Prostate gland (tissue), 2 donors: Measurements from ENCODE around the gene GALNT4. TPM values are rescaled to one million over a fixed set of nuclear protein-coding genes. Genes with fewer than 3 reads are reported as not detected.

Experiments
- DNase-seq: peaks from one replicate; pipeline ENCODE4 v3.0.0-alpha.2; 2019; ENCODE audit warnings: low spot score
- H3K27ac ChIP-seq, 2 donors: fragments of 200-600 bp; sonication (generic); 2 replicates each; pipeline ENCODE4 v1.5.1; 2017 to 2019
- H3K27me3 ChIP-seq: fragments of 200-600 bp; sonication (generic); replicated peaks from 2 replicates; pipeline ENCODE4 v1.5.1; 2019; ENCODE audit not compliant: insufficient read depth
- H3K36me3 ChIP-seq, 2 donors: fragments of 200-600 bp; sonication (generic); 1 replicate in 1 of 2; 2 replicates in 1 of 2; pipeline versions ENCODE4 v1.5.1 to v1.8.1; 2017 to 2019
- H3K4me1 ChIP-seq: fragments of 200-600 bp; sonication (generic); replicated peaks from 2 replicates; pipeline ENCODE4 v1.5.1; 2019
- H3K4me3 ChIP-seq, 2 donors: fragments of 200-600 bp; sonication (generic); 2 replicates each; pipeline ENCODE4 v1.5.1; 2017 to 2019
- H3K9me3 ChIP-seq: fragments of 200-600 bp; sonication (generic); 2 replicates; pipeline ENCODE4 v1.5.1; 2017
- CTCF ChIP-seq, 4 experiments: fragments of 200-600 bp in 2 of 4; fragments of 450-650 bp in 2 of 4; sonication (generic) in 2 of 4; IDR thresholded peaks; 1 replicate in 3 of 4; 2 replicates in 1 of 4; pipeline ENCODE4 v1.5.1; 2016 to 2019; ENCODE audit warnings: antibody characterized with exemption in 4 of 4, mild to moderate bottlenecking in 2 of 4, moderate library complexity in 2 of 4
- POLR2A ChIP-seq: fragments of 450-650 bp; IDR thresholded peaks from one replicate; pipeline ENCODE4 v1.6.1; 2016; ENCODE audit warnings: antibody characterized with exemption, mild to moderate bottlenecking
- POLR2AphosphoS5 ChIP-seq: sonication (generic); formaldehyde crosslinking; IDR thresholded peaks from one replicate; pipeline ENCODE4 v1.6.1; 2017; ENCODE audit warnings: antibody characterized with exemption
- WGBS: methylation state at CpG from one replicate; pipeline ENCODE4 v1.1.5; 2018; 5-methylcytosine and 5-hydroxymethylcytosine counted together
- intact Hi-C: fragments of 100-400 bp; cut with DNase I; formaldehyde crosslinking; loops from one replicate; pipeline ENCODE4 v1.14.2; 2022
- total RNA-seq, 2 donors: library from RNA; depleted of rRNA; stranded (reverse); fragments of >200 nt; gene quantifications; one replicate each; pipeline ENCODE4 v1.1.0, GENCODE V29; 2016

GALNT4 gene
- total RNA-seq, 2 donors from 2014 or later: 4.1 to 8.4 TPM

GRCh38 chr12:89521364-89522223 is 3.0 kb downstream of the GALNT4 start:
- WGBS: 86% methylated on average over 7 of the region's 7 CpGs
- no peaks in the 10 kb centered on the region for H3K27me3 ChIP-seq
- TF ChIP-seq POLR2A (no peak), CTCF (IDR thresholded peaks at IDR 0.05) (no peak), POLR2AphosphoS5 (no peak)
- DNase-seq: no peak
- H3K4me1 ChIP-seq: no peaks in the 10 kb centered on the region
- no peaks in the 10 kb centered on the region for H3K36me3 ChIP-seq
- H3K4me3 ChIP-seq: no peak overlapping the region
- intact Hi-C loops: loop anchor here (2.0 to 10.0 kb wide), 2 partner anchors 45 to 477 kb away; no protein-coding TSS in a partner anchor
- no peak overlapping the region for H3K27ac ChIP-seq
- no peaks in the 10 kb centered on the region for H3K9me3 ChIP-seq

GRCh38 chr12:89517720-89518119 is 6.9 kb downstream of the GALNT4 start:
- Histone ChIP-seq H3K4me3 (no peak overlapping the region), H3K36me3 (no peaks in the 10 kb centered on the region), H3K9me3 (no peaks in the 10 kb centered on the region), H3K4me1 (no peaks in the 10 kb centered on the region), H3K27ac (no peak overlapping the region), H3K27me3 (no peaks in the 10 kb centered on the region)
- no peak for DNase-seq
- intact Hi-C loops: no loop called here
- TF ChIP-seq CTCF (IDR thresholded peaks at IDR 0.05) (no peak), POLR2A (no peak), POLR2AphosphoS5 (no peak)
- 71% methylated on average over 3 of the region's 3 CpGs for WGBS

- H3K27ac ChIP-seq: no peak overlapping the region
- no peak overlapping the region for H3K4me3 ChIP-seq
- no peak for DNase-seq
- H3K36me3 ChIP-seq: no peaks in the 10 kb centered on the region
- H3K27me3 ChIP-seq: no peaks in the 10 kb centered on the region
- WGBS: 87% methylated on average over 4 of the region's 4 CpGs
- H3K4me1 ChIP-seq: no peaks in the 10 kb centered on the region
- TF ChIP-seq POLR2A (no peak), CTCF (IDR thresholded peaks at IDR 0.05) (no peak), POLR2AphosphoS5 (no peak)
- no peaks in the 10 kb centered on the region for H3K9me3 ChIP-seq
- intact Hi-C loops: no loop called here
Measured at GRCh38 chr12:89516633-89517032, 8.0 kb downstream of the GALNT4 start.

- Histone ChIP-seq H3K9me3 (no peaks in the 10 kb centered on the region), H3K36me3 (no peaks in the 10 kb centered on the region), H3K4me1 (no peaks in the 10 kb centered on the region), H3K4me3 (no peak overlapping the region), H3K27ac (no peak overlapping the region), H3K27me3 (no peaks in the 10 kb centered on the region)
- DNase-seq: no peak
- intact Hi-C loops: no loop called here
- 96% methylated on average over 1 of the region's 1 CpG for WGBS
- TF ChIP-seq POLR2A (no peak), POLR2AphosphoS5 (no peak), CTCF (IDR thresholded peaks at IDR 0.05) (no peak)
Measured at GRCh38 chr12:89514751-89515150, 9.8 kb downstream of the GALNT4 start.

GRCh38 chr12:89513544-89513943 is 11.1 kb downstream of the GALNT4 start:
- 95% methylated on average over 4 of the region's 4 CpGs for WGBS
- no peak for DNase-seq
- TF ChIP-seq POLR2AphosphoS5: no peak
- no peak for TF ChIP-seq CTCF (IDR thresholded peaks at IDR 0.05)
- no peak for TF ChIP-seq POLR2A

More at GRCh38 chr12:89513544-89513943, 11.1 kb downstream of the GALNT4 start:
- no peaks in the 10 kb centered on the region for H3K27me3 ChIP-seq
- intact Hi-C loops: no loop called here
- no peak overlapping the region for H3K27ac ChIP-seq
- H3K36me3 ChIP-seq: no peaks in the 10 kb centered on the region
- no peaks in the 10 kb centered on the region for H3K9me3 ChIP-seq
- no peak overlapping the region for H3K4me3 ChIP-seq
- no peaks in the 10 kb centered on the region for H3K4me1 ChIP-seq
